IPS-NIHi7 (cell line): ENCODE results near the gene KDM1A.

ENCODE experiments used
- DNase-seq: peaks from one replicate; pipeline ENCODE4 v3.0.0; 2012; ENCODE audit warnings: mixed read lengths; ENCODE audit errors: extremely low spot score

Gene KDM1A

DNA sequence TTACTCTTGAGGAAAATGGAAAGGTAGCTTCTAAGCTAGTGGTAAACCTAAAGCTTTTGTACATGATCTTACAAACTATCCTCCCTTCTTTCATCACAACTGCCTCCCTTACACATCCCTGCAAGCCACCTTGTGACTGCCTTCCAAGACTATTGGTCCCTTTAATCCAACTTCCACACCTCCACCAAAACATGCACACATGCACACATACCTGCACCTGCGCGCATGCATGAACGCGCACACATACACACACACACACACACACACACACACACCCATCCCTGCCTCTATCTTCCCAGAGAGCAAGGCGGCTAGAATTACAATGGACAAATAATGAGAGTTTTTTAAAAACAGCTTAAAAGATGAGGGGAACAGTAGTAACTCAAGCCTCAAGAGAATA lies 91.1 kb downstream of the KDM1A start:
- DNase-seq = no peak

DNA sequence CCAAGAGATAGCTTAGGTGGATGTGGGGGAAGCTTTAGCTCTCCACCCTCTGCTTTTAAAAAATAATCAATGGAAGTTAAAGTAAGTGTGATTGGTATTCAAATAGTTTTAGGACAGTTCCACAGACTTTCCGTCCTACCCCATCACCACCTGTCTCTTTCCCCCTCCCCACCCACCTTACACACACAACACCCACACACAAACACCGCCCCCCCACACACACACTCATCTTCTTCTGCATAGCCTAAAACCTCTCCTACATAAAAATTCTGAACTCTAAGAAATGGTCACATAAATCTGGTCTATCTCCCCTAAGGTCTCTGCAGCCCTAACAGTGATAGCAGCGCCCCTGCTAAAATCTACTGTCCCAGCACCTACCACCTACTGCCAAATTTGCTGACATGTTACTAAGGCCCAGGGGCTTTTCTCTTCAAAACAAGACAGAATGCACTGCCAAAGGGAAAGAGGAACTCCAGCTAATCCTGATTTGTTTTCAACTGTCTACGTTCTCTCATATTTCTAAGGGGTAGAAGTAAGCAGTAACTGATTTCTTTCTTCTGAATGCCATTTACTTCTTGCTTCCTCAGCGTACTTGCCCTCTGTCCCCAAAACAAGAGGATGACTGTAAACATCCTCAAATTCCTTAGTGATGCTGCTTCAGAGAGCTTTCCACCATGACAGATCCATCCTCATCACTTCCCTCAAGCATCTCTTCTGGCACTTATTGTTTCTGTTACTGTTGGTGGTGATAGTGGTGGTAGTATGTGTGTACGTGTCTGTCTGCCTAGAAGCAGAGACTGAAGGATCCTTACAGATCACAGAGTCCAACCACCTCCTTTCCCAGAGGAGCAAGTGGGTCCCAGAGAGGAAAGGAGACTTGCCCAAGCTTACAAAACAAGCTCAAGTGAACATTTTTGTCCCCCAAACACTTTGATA lies 92.6 kb downstream of the KDM1A start:
- no peak for DNase-seq

DNA sequence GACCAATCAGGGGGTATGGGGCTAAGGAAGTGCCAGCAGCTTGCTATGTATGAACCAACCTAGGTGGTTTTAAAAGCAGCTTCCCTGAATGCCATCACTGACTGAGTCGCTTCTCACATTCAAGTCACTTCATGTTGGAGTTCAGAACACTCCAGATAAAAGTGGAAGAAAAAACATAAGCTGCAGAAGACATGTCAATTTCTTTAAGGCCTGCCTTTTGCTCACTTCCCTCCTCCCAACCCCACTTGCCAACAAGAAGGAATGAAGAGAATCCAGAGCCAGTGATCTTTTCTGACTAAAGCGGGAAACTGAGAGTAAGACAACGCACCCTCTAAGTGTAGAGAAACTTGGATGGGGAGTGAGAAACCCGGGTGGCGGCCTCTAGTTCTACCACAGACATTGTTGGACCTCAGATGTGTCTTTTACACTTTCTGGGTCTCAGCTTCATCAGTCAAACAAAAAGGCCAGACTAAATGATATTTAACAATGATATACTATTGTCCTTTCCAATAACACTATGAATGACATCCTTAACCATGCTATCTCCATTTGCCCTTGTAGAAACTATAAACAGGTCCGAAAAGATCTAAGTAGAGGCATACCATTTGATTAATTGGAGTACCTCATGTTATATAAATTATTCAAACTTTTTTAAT lies 95.3 kb downstream of the KDM1A start:
- DNase-seq = no peak

DNA sequence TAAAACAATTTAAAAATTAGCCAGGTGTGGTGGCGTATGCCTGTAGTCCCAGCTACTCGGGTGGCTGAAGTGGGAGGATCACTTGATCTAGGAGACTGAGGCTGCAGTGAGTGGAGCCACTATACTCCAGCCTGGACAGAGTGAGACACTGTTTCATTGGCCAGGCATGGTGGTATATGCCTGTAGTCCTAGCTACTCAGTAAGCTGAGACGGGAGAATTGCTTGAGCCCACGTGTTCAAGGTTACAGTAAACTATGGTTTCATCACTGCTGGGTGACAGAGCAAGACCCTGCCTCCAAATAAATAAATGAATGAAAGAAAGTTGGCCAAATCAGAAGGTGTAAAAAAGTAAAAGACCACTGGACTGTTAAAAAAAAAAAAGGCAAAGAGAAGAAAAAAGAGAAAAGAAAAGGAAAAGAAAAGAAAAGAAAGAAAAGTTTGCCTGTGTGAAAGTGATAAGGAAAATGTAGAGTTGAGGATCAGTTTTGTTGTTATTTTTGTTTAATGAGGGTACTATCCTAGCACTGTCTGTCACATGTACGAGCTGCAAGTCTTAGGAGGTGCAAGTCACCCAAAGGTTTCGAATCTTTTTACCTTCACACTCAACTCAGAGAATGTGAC lies 97.1 kb downstream of the KDM1A start:
- DNase-seq = no peak

DNA sequence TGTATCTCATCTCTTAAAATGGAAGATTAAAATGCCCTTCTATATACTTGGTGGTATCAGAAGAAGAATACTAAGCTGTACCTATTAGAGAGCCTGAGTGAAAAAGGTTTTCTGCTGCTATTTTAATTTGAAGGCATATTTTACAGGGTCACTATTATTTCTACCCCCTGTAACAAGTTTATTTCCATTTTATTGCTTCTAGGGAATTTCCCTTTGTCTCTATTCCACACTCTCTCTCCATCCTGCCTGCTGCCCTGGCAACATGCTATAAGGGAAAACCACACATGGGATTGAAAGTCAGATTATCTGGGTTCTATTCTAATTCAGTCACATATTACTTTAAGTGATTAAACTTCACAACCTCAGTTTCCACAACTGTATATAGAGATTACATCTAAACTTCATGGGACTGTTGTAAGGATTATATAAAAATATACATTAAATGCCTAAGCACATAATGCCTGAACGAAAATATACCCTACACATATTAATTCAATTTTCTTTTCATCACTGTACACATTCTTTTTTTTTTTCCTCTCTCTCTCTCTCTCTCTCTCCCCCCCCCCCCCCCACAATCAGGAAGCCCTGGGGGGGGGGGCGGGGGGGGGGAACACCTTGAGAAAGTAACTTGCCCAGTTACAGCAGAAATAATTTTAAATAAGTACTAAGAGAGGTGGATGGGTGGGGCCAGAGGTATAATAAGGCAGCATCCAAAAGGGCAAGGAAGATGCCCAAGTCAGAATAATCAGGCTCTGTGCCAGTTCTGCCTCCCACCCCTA lies 97.8 kb downstream of the KDM1A start:
- no peak for DNase-seq

DNA sequence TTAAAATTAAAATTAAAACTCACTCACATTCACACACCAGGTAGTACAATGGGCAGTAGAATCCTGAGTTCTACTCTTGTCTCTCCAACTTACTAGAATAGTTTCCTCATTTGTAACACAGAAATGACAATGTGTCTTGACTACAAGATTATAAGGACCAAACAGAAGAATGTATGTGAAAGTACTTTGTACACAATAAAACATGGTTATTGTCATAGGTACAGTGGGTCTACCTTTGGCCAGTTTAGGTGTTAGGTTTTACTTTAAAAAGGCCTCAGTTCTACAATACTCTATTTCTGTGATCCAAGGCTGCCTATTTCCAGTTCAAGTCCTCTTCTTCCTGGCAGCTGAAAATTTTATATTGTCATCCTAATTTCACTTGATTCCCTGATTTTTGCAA lies 99.1 kb downstream of the KDM1A start:
- DNase-seq = no peak

DNA sequence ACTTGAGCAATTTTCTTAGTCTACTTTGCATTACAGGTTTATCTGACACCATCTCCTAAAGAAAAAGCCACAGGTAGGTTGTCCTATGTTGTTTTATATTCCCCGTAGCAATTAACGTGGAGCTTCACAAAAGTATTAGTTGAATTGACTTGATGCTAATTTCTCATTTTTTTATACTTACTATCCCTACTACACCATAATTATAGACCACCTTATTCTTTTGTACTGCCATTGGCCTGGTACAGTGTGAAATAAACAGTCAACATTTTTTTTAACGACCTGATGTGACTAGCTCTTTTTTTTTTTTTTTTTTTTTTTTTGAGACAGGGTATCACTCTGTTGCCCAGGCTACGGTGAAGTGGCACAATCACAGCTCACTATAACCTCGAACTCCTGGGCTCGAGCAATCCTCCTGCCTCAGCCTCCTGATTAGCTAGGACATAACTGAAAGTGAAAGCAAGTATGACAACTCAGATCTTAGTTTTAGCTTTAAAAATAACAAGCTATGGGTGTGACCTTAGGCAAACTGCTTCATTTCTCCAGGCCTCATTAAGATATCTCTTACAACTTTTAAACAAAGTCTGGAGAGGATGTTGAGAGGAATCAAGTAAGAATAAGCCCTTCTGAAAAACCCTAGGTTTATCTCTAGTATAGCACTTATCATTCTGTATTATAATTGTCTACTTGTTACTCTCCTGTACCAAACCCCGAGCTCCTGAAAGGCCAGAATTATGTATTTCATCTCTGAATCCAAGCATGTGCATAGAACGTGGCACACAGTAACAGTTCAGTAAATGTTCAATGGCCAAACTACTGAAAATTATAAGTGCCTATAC lies 99.9 kb downstream of the KDM1A start:
- no peak for DNase-seq

DNA sequence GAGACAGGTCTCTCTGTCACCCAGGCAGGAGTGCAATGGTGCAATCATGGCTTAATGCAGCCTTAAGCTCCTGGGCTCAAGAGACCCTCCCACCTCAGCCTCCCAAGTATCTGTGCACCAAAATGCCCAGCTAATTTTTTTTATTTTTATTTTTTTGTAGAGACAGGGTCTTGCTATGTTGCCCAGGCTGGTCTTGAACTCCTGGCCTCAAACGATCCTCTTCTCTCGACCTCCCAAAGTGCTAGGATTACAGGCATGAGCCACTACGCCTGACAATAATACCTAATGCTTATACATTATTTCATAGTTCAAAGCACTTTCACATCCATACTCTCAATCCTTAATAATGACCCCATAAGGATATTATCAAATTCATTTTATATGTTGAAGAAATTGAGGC lies 101.1 kb downstream of the KDM1A start:
- DNase-seq = no peak

DNA sequence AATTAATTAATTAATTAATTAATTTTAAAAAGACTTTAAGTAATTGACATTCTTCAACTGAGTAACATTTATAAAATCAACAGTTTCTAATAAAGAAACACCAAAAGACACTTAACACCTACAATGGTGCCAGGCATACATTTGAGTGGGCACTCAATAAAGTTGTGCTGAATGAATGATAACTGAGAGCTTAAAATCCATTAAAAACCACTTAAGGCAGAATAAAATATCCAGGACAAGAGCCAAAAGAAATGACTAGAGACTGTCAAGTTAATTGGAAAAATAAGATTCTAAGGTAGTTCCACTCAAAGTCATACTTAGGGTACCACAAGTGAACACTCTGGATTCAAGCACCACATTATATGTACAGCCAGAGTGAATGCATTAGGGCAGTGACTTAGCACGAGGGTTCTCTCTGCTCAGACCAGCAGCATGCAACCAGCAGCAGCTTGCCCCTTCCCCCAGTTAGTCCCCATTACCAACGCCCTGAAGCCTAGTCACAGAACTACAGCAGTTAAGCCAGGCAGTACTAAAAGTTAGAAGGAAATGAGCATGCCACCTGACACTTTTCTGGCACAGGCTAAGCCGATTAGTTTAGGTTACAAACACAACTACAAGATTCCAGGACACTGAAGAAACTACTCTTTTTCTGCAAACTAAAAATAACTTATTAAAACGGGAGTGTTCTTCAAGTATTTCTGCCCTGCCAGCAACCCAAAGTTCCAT lies 102.9 kb downstream of the KDM1A start:
- no peak for DNase-seq

DNA sequence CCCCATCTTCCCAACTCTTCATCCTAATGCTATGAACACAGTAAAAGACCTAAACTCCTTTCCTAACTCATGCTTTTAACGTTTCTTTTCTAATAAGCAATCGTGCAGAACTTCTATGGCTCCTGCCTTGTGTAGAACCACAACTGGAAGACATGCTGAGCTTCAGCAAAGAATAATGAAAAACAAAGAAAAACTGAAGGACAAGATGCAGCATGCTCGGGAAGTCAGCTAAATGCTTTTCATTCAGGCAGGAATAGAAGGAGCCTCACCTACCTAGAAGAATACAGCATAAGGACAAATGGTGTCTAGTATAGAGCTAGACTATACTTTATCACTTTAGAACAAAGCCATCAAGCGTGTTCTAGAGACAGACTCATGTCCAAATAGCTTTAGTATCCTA lies 103.5 kb downstream of the KDM1A start:
- no peak for DNase-seq

DNA sequence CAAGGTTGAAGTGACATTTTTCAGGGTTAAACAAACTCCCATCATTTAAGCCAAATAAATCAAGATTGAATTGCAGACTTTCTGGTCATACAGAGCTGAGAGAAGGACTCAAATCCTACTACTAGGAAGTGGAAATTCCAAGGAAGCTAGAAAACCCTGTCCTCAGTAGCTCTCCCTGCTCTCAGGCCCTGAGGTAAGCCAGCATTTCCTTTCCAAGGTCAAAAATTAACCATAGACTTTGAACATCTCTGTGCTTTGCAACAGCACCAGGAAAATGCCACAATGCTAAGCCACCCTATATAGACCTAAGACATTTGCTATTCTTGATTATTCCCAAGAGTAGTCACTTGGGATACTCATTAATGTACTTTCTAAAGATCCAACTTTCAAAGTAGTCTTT lies 104.3 kb downstream of the KDM1A start:
- DNase-seq = no peak

DNA sequence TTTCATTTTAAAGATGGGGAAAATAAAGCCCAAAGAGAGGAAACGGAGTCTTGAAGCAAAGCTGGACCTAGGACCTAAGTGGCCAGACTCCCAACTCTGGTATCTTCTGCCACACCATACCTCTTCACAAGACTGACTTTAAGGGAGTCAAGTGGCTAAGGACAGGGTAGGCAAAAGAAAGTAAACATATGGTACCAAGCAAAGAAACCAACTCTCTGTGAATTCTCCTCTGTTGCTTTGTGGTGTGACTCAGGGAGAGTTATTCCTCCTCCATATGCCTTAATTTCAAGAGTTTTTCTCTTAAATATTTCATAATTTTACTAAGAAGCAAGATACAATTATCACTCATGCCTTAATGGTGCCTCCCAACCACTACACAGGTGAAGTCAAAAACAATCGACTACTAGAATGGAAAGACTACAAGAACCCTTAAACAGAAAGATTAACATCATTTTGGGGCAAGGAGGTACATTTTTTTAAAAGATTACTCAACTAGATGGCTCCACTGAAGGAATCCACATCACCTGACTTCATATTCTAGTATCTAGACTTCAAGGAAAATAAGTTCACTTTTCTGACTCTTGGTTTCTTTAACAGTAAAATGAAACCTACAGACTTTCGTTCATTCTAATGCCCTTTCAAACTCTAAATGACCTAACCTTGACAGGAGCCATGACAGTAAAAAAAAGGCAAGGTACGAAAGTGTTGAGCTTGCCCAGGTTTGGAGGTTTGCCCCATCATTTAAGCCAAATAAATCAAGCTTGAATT lies 105.2 kb downstream of the KDM1A start:
- no peak for DNase-seq

DNA sequence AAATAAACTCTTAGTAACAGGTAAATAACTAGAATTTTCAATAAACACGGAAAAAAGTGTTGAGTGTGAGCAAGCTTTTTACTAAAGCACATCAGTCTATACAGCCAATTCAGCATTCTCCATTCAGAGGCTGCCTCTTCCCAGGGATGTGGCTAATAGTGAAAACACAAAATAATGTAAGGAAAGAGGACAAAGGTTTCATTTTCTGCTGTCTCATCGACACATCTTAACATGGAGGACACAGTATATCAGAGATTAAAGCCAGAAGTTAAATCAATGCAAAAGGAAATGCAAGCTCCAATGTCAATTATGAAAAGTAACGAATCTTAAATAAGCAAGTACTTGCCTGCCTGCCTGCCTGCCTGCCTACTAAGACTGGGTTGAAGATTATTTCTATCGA lies 106.2 kb downstream of the KDM1A start:
- DNase-seq = no peak

DNA sequence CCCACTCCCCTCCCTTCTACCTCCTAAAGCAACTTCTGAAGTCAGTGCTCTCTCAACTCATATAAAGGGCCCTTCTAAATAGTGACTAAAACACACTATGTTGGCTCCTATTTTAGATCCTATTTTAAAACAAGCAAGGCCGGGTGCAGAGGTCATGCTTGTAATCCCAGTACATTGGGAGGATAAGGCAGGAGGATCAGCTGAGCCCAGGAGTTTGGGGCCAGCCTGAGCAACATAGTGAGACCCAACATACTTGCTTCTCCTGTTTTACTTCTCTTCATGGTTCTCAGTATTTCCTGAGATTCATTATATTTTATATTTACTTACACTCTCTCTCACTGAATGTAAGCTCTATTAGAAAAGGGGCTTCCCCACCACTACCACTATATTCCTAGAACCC lies 106.9 kb downstream of the KDM1A start:
- DNase-seq = no peak

DNA sequence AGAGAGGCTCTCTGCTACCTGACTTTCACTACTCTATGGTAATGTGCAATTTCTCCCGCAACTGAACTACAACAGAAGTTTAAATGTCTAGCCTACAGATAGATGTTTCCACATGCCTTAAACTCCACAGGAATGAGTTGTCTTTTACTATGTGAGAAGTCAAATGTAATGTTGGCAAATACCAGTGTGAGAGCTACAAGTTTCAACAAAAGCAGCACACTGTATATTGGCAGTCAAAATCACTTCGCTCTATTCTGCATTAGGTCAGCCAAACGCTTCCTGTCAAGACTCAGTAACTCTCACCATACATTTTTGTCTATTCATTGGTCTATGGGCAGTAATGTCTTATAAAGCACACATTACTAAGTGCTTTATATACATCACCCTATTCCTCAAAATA lies 107.5 kb downstream of the KDM1A start:
- DNase-seq = no peak

DNA sequence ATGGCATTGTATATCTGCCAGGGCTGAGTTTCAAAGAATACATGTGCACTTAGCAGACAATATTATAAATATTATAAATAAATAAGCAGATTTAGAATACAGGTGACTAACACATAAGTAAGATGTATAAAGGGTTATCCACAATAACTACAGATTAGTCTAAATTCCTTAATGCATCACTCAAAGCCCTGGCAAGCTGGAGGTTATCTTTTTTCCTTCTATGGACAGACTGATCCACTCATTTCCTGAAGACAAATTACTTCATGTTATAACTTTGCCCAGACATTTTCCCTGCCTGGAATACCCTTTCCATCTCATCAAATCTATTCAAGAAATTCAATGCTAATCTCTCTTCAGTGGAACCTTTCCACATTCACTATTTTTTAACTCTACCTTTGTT lies 110.6 kb downstream of the KDM1A start:
- no peak for DNase-seq

DNA sequence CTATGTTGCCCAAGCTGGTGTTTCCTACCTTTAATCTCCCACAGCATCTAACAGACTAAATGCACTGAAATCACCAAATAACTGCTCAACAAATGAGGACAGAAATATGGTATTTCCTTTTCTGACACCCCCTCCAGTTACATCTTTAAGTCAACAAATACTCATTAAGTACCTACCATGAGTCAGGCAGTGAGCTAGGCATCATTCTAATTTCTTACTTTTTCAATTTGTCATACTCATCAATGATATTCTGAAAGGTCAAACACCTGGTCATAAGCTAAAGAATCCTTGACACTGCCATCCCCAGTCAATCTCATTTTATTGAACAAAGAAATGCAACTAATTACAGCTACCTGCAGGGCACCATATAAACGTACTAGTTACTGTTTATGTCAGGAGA lies 112.8 kb downstream of the KDM1A start:
- DNase-seq = no peak
